HUES64 (cell line): ENCODE results near the gene HIVEP2.

Experiments used
- H3K27ac ChIP-seq: 2 replicates; pipeline ENCODE4 v1.7.0; 2013; ENCODE audit warnings: low read depth, low read length, inconsistent platforms
- H3K27me3 ChIP-seq: 2 replicates; pipeline ENCODE4 v1.6.1; 2013; ENCODE audit warnings: mild to moderate bottlenecking, low read length; ENCODE audit not compliant: insufficient read depth
- H3K36me3 ChIP-seq: 2 replicates; pipeline ENCODE4 v1.6.1; 2013; ENCODE audit warnings: mild to moderate bottlenecking, low read length; ENCODE audit not compliant: insufficient read depth
- H3K4me1 ChIP-seq: 2 replicates; pipeline ENCODE4 v1.6.1; 2013; ENCODE audit warnings: mild to moderate bottlenecking, low read length, moderate library complexity; ENCODE audit not compliant: insufficient read depth
- H3K4me3 ChIP-seq: 2 replicates; pipeline ENCODE4 v1.5.1; 2013; ENCODE audit warnings: mild to moderate bottlenecking, low read length, moderate library complexity
- H3K9ac ChIP-seq: 2 replicates; pipeline ENCODE4 v1.6.1; 2013; ENCODE audit warnings: mild to moderate bottlenecking, low read depth, low read length
- H3K9me3 ChIP-seq: 2 replicates; pipeline ENCODE4 v1.6.1; 2013; ENCODE audit warnings: low read depth, low read length; ENCODE audit not compliant: insufficient read depth
- WGBS: fragments of 150-250, 120-280 bp; methylation state at CpG from one replicate; pipeline ENCODE4 v1.1.7; 2013; ENCODE audit warnings: missing lambda C conversion rate; 5-methylcytosine and 5-hydroxymethylcytosine counted together

Gene HIVEP2

GRCh38 chr6:142760152-142760551 is 184.8 kb downstream of the HIVEP2 start:
- no peaks in the 10 kb centered on the region for H3K27me3 ChIP-seq
- H3K9ac ChIP-seq = no peak overlapping the region
- H3K9me3 ChIP-seq = no peaks in the 10 kb centered on the region
- H3K4me1 ChIP-seq = no peaks in the 10 kb centered on the region
- peaks cover 48% of the 10 kb centered on the region for H3K36me3 ChIP-seq
- WGBS = 93% methylated on average over 7 of the region's 7 CpGs
- no peak overlapping the region for H3K4me3 ChIP-seq
- H3K27ac ChIP-seq = no peak overlapping the region

- Histone ChIP-seq H3K9ac (no peak overlapping the region), H3K9me3 (no peaks in the 10 kb centered on the region), H3K4me1 (no peaks in the 10 kb centered on the region), H3K4me3 (no peak overlapping the region), H3K36me3 (peaks cover 42% of the 10 kb centered on the region), H3K27me3 (no peaks in the 10 kb centered on the region), H3K27ac (no peak overlapping the region)
- 98% methylated on average over 3 of the region's 4 CpGs for WGBS
Observed at GRCh38 chr6:142758629-142759025, 186.3 kb downstream of the HIVEP2 start.

- Histone ChIP-seq H3K4me3 (no peak overlapping the region), H3K27me3 (no peaks in the 10 kb centered on the region), H3K36me3 (peaks cover 46% of the 10 kb centered on the region), H3K9me3 (no peaks in the 10 kb centered on the region), H3K9ac (no peak overlapping the region), H3K27ac (no peak overlapping the region), H3K4me1 (no peaks in the 10 kb centered on the region)
- 95% methylated on average over 4 of the region's 4 CpGs for WGBS
Observed at GRCh38 chr6:142757852-142758628, 186.9 kb downstream of the HIVEP2 start.

- Histone ChIP-seq H3K4me1 (no peaks in the 10 kb centered on the region), H3K27me3 (no peaks in the 10 kb centered on the region), H3K4me3 (no peak overlapping the region), H3K9ac (no peak overlapping the region), H3K27ac (no peak overlapping the region), H3K9me3 (no peaks in the 10 kb centered on the region), H3K36me3 (peaks cover 45% of the 10 kb centered on the region)
- 60% methylated on average over 2 of the region's 2 CpGs for WGBS
Observed at GRCh38 chr6:142756215-142756630, 188.8 kb downstream of the HIVEP2 start.

- WGBS = 97% methylated on average over 12 of the region's 12 CpGs
- no peaks in the 10 kb centered on the region for H3K27me3 ChIP-seq
- H3K9ac ChIP-seq = no peak overlapping the region
- no peak overlapping the region for H3K27ac ChIP-seq
- H3K36me3 ChIP-seq = peaks cover 18% of the 10 kb centered on the region; the same call in 1 of the 2 replicates
- no peaks in the 10 kb centered on the region for H3K9me3 ChIP-seq
- H3K4me3 ChIP-seq = no peak overlapping the region
- H3K4me1 ChIP-seq = no peaks in the 10 kb centered on the region
Observed at GRCh38 chr6:142753196-142753595, 191.8 kb downstream of the HIVEP2 start.

GRCh38 chr6:142752348-142752747 is 192.6 kb downstream of the HIVEP2 start:
- Histone ChIP-seq H3K4me1 (no peaks in the 10 kb centered on the region), H3K27me3 (no peaks in the 10 kb centered on the region), H3K9ac (no peak overlapping the region), H3K9me3 (no peaks in the 10 kb centered on the region), H3K27ac (no peak overlapping the region), H3K4me3 (no peak overlapping the region), H3K36me3 (peaks cover 14% of the 10 kb centered on the region; the same call in 1 of the 2 replicates)
- WGBS = 92% methylated on average over 1 of the region's 2 CpGs

- H3K27ac ChIP-seq = no peak overlapping the region
- no peak overlapping the region for H3K4me3 ChIP-seq
Observed at GRCh38 chr6:142751452-142751851, 193.5 kb downstream of the HIVEP2 start.

GRCh38 chr6:142750998-142751397 is 194.0 kb downstream of the HIVEP2 start:
- H3K27me3 ChIP-seq = no peaks in the 10 kb centered on the region
- H3K9me3 ChIP-seq = no peaks in the 10 kb centered on the region
- H3K9ac ChIP-seq = no peak overlapping the region
- H3K4me3 ChIP-seq = no peak overlapping the region
- peaks cover 14% of the 10 kb centered on the region; the same call in 1 of the 2 replicates for H3K36me3 ChIP-seq
- H3K27ac ChIP-seq = no peak overlapping the region
- no peaks in the 10 kb centered on the region for H3K4me1 ChIP-seq
- 43% methylated on average over 1 of the region's 1 CpG for WGBS

More at GRCh38 chr6:142751452-142751851, 193.5 kb downstream of the HIVEP2 start:
- WGBS = 95% methylated on average over 3 of the region's 3 CpGs
- Histone ChIP-seq H3K9me3 (no peaks in the 10 kb centered on the region), H3K9ac (no peak overlapping the region), H3K4me1 (no peaks in the 10 kb centered on the region), H3K27me3 (no peaks in the 10 kb centered on the region), H3K36me3 (peaks cover 14% of the 10 kb centered on the region; the same call in 1 of the 2 replicates)

- 92% methylated on average over 3 of the region's 3 CpGs for WGBS
- peaks cover 14% of the 10 kb centered on the region; the same call in 1 of the 2 replicates for H3K36me3 ChIP-seq
- no peaks in the 10 kb centered on the region for H3K27me3 ChIP-seq
- H3K4me1 ChIP-seq = no peaks in the 10 kb centered on the region
- no peaks in the 10 kb centered on the region for H3K9me3 ChIP-seq
- H3K27ac ChIP-seq = no peak overlapping the region
- H3K9ac ChIP-seq = no peak overlapping the region
- H3K4me3 ChIP-seq = no peak overlapping the region
Observed at GRCh38 chr6:142749556-142749955, 195.4 kb downstream of the HIVEP2 start.

GRCh38 chr6:142746524-142746923 is 198.5 kb downstream of the HIVEP2 start:
- Histone ChIP-seq H3K9ac (no peak overlapping the region), H3K36me3 (no peaks in the 10 kb centered on the region), H3K27me3 (no peaks in the 10 kb centered on the region), H3K4me3 (no peak overlapping the region), H3K9me3 (no peaks in the 10 kb centered on the region), H3K27ac (no peak overlapping the region), H3K4me1 (no peaks in the 10 kb centered on the region)
- 90% methylated on average over 2 of the region's 2 CpGs for WGBS

- H3K9ac ChIP-seq = no peak overlapping the region
- H3K27ac ChIP-seq = no peak overlapping the region
- no peaks in the 10 kb centered on the region for H3K9me3 ChIP-seq
- H3K27me3 ChIP-seq = no peaks in the 10 kb centered on the region
- no peaks in the 10 kb centered on the region for H3K36me3 ChIP-seq
- no peak overlapping the region for H3K4me3 ChIP-seq
- 89% methylated on average over 2 of the region's 2 CpGs for WGBS
- no peaks in the 10 kb centered on the region for H3K4me1 ChIP-seq
Observed at GRCh38 chr6:142744836-142745235, 200.1 kb downstream of the HIVEP2 start.
